ENCODE results near the gene COX4I2.
"Not testable (repeated sequence)": the region's sequence is repeated elsewhere in the genome, so short reads cannot be mapped to it uniquely, and the experiment has no call there.

COX4I2 gene

GRCh38 chr20:31637660-31638059 is at the start of gene COX4I2:
Gene COX4I2 (plus strand): TSS chr20:31637912. CDS start chr20:31639018, 1,106 bp downstream.
- DNase-seq, result no peak

- no peak for DNase-seq
These were observed 46.9 kb upstream of the COX4I2 start for GRCh38 chr20:31590717-31591225.

GRCh38 chr20:31593221-31594001 is 44.3 kb upstream of the COX4I2 start:
- no peak for DNase-seq

DNA sequence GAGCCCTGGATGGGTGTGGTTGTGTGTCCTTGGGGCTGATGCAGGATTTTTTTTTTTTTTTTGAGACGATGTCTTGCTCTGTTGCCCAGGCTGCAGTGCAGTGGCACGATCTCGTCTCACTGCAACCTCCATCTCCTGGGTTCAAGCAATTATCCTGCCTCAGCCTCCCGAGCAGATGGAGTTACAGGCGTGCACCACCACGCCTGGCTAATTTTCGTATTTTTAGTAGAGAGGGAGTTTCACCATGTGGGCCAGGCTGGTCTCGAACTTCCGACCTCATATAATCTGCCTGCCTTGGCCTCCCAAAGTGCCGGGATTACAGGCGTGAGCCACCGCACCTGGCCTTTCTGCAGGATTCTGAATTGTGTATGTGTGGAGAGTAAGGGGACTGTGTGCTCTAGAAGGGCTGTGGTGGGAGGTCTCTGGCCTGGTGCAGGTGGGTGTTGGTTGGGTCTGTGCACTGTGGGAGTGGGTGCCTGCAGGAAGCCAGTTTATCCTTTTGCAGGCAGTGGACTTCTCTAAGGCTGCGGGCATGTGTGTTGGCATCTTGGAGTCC is 43.6 kb upstream of the COX4I2 start:
- no peak for DNase-seq

GRCh38 chr20:31594558-31595379 is 42.9 kb upstream of the COX4I2 start:
- DNase-seq, result no peak

DNA sequence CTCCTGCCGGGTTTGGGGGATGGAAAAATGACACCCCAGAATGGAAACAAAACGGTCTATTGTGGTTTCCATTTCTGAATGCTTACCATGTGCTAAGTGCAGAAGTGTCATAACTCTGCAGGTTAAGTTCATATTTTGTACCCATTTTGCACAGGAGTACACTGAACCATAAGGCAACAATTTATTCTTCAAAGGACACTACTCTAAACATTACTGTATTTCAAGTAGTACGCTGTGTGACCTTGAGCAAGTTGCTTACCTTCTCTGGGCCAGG is 42.4 kb upstream of the COX4I2 start:
- DNase-seq, result no peak

DNA sequence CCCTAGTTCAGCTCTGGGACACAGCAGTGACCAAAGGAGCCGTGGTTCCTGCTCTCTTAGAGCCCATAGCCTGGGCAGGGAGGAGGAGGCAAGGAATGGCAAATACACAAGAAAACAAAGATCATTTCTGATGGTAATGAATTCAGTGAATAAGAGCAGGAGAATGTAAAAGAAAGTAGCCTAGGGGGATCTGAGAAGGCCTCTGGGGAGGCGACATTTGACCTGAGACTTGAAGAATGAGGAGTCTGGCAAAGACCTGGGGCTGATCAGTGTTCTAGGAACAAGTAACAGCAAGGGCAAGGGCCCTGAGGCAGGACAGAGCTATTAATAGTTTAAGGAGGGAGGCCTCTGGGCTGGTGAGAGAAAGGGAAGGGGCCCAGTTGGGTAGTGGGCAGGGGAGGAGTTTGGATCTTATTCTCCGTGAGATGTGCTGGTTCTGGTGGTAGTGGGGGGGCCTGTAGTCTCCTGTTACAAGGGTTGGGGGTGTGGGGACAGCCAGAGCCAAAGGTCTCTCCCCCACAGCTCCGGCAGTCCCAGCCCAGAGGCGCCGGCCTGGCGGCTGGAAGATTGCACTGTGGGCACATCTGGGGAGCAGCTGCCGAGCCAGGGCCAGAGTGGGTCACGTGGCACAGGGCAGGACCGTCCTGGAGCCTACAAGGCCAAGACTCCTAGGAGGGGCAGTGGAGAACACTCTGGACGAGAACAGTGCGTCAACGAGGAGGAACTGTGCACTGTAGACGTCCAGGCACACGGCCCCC is 41.9 kb upstream of the COX4I2 start:
- DNase-seq, result peak; percentile 56

DNA sequence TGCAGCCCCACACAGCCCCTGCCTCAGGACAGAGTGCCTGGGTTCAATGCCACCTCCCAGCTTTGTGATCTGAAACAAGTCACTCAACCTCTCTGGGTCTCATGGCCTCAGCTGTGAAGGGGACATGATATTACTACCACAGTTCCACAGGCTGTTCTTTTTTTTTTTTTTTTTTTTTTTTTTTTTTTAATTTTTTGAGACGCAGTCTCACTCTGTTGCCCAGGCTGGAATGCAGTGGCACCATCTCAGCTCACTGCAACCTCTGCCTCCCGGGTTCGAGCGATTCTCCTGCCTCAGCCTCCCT is 41.3 kb upstream of the COX4I2 start:
- not testable (repeated sequence) for DNase-seq

DNA sequence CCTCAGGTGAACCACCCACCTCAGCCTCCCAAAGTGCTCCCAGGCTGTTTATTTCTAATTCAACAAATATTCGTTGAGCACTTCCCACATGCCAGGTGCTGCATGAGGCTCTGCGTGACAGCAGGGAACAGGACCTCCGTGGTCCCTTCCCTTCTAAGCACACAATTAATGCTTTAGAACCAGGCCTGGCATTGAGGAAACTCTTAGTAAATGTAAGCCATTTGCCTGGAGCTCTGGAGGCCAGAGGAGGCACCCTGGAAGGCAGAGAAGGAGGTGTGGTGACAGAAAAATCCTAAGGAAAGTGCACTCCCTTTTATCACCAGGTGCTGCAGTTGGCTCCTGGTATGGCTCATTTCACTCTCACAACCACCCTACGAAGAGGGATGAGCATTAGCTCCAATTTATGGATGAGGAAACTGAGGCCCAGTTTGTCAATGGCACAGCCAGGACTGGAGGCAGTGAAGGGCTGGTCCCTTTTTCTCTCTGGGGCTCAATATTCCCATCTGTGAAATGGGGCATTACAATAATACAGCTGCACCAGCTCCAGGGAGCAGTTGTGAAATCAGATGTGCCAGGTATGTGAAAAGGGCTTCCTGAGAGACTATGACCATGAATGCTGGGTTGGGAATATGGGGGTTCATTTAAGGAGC is 40.8 kb upstream of the COX4I2 start:
- DNase-seq, result no peak

DNA sequence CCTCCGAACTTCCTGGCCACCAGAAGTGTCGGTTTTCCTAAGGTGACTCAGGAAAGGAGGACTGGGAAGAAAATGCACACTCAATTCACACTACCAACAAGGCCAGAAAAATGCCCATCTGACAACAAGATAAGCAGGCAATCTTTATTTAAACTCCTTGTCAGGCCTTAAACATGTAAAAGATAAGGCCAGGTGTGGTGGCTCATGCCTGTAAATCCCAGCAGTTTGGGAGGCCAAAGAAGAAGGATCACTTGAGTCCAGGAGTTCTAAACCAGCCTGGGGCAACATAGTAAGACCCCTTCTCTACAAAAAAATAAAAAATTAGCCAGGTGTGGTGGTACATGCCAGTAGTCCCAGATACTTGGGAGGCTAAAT is 40.2 kb upstream of the COX4I2 start:
- no peak for DNase-seq

- no peak for DNase-seq
These were observed 35.3 kb upstream of the COX4I2 start for GRCh38 chr20:31602431-31602778.

GRCh38 chr20:31602779-31603441 is 34.8 kb upstream of the COX4I2 start:
- DNase-seq, result no peak

DNA sequence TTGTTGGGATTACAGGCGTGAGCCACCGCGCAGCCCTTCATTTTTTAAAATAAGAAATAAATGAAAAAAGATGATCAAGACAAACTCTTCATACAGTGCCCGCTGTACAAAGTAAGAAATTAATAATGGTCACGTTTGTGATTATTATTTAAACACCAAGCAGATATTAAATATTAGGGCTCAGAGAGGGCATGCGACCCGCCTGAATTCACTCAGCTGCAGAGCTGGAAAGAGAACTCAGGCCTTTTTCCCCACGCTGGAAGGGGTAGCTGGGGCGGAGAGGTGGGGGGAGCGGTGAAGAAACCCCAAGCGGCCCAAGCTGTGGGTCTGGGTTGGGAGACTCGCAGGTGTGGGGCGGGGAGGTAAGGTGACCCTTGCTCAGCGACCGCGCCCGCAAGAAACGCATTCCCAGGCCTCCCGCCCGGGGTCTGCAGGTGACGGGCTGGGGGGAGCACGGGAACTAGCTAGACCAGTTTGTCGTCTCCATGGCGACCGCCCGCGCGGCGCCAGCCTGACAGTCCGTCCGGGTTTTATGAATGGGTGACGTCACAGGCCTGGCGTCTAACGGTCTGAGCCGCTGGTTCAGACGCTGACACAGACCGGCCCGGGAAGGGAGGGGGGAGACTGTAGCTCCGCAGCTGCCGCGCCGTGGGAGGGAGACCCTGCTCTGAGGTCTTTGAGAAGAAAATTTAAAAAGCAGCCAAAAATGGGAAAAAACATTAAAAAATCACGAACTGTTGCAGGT is 33.7 kb upstream of the COX4I2 start:
- DNase-seq, result peak; percentile 90

GRCh38 chr20:31604567-31605030 is 33.1 kb upstream of the COX4I2 start:
- no peak for DNase-seq

- DNase-seq, result peak; percentile 95
These were observed 32.4 kb upstream of the COX4I2 start, which contains the start of gene ID1 for GRCh38 chr20:31605031-31605901. Gene ID1 (plus strand): TSS chr20:31605289. CDS start chr20:31605388, 99 bp downstream.

- no peak for DNase-seq
These were observed 31.6 kb upstream of the COX4I2 start for GRCh38 chr20:31605902-31606803.

- DNase-seq, result no peak
These were observed 30.7 kb upstream of the COX4I2 start for GRCh38 chr20:31606804-31607639.

GRCh38 chr20:31607640-31608250 is 30.0 kb upstream of the COX4I2 start:
- DNase-seq, result no peak

All from amniotic stem cell (primary cell).